RKO (cell line): ENCODE results near the gene MTA2.
A peak's percentile ranks its signal among the peaks of the same experiment; 100 is the strongest.
"Not testable (repeated sequence)": the region's sequence is repeated elsewhere in the genome, so short reads cannot be mapped to it uniquely, and the experiment has no call there.

Source experiments
- DNase-seq: peaks from one replicate; pipeline ENCODE4 v3.0.0-alpha.2; 2016; ENCODE audit warnings: low spot score

The MTA2 gene

GRCh38 chr11:62566247-62566646, 35.4 kb downstream of the MTA2 start:
- no peak for DNase-seq

GRCh38 chr11:62565100-62565802, 36.4 kb downstream of the MTA2 start:
- DNase-seq: no peak

GRCh38 chr11:62561677-62562230, 39.9 kb downstream of the MTA2 start:
- DNase-seq: not testable (repeated sequence)

- DNase-seq: peak; percentile 93
Observed at GRCh38 chr11:62560566-62561103, 41.0 kb downstream of the MTA2 start.

GRCh38 chr11:62559626-62560025, 42.0 kb downstream of the MTA2 start:
- not testable (repeated sequence) for DNase-seq

GRCh38 chr11:62559204-62559603, 42.5 kb downstream of the MTA2 start:
- DNase-seq: no peak

- DNase-seq: no peak
Observed at GRCh38 chr11:62558669-62559068, 43.0 kb downstream of the MTA2 start.

GRCh38 chr11:62556875-62557631, 44.6 kb downstream of the MTA2 start:
- DNase-seq: no peak

- peak; percentile 91 for DNase-seq
Observed at GRCh38 chr11:62556108-62556874, 45.4 kb downstream of the MTA2 start.

- DNase-seq: no peak
Observed at GRCh38 chr11:62555464-62556107, 46.1 kb downstream of the MTA2 start.

GRCh38 chr11:62554387-62555167, 47.1 kb downstream of the MTA2 start:
- no peak for DNase-seq

GRCh38 chr11:62553839-62554361, 47.8 kb downstream of the MTA2 start:
- DNase-seq: peak; percentile 96

GRCh38 chr11:62553080-62553838, 48.4 kb downstream of the MTA2 start:
- peak; percentile 99 for DNase-seq

- DNase-seq: peak; percentile 65
Observed at GRCh38 chr11:62552485-62553079, 49.1 kb downstream of the MTA2 start.

GRCh38 chr11:62550478-62550877, 51.2 kb downstream of the MTA2 start:
- DNase-seq: not testable (repeated sequence)

GRCh38 chr11:62548545-62549335, 52.9 kb downstream of the MTA2 start:
- DNase-seq: no peak

GRCh38 chr11:62547691-62548281, 53.9 kb downstream of the MTA2 start:
- DNase-seq: no peak
